Tongue (tissue), 2 donors: ENCODE measurements around the gene EFHC1. TPM values are rescaled to one million over a fixed set of nuclear protein-coding genes. Genes with fewer than 3 reads are reported as not detected.

ENCODE experiments used
- DNase-seq: peaks from one replicate; pipeline ENCODE4 v3.0.0-alpha.2; 2015
- total RNA-seq: library from RNA; depleted of rRNA; stranded (reverse); fragments of >200 nt; gene quantifications from one replicate; pipeline ENCODE4 v1.2.3, GENCODE V29; 2014

EFHC1 gene
- total RNA-seq, 1 donor from 2014 or later = 26.7 TPM

- peak; percentile 44 for DNase-seq
These were observed 83.2 kb downstream of the EFHC1 start for GRCh38 chr6:52503323-52503747.

GRCh38 chr6:52503851-52504781 is 84.0 kb downstream of the EFHC1 start:
- DNase-seq = peak; percentile 87

GRCh38 chr6:52504782-52505136 is 84.6 kb downstream of the EFHC1 start:
- DNase-seq = no peak

GRCh38 chr6:52505726-52506409 is 85.7 kb downstream of the EFHC1 start:
- DNase-seq = no peak

- no peak for DNase-seq
These were observed 86.3 kb downstream of the EFHC1 start for GRCh38 chr6:52506476-52506875.

- no peak for DNase-seq
These were observed 87.6 kb downstream of the EFHC1 start for GRCh38 chr6:52507557-52508260.

- DNase-seq = no peak
These were observed 88.2 kb downstream of the EFHC1 start for GRCh38 chr6:52508261-52508739.

GRCh38 chr6:52509281-52510212 is 89.4 kb downstream of the EFHC1 start:
- DNase-seq = no peak

- no peak for DNase-seq
These were observed 90.0 kb downstream of the EFHC1 start for GRCh38 chr6:52510213-52510562.

- no peak for DNase-seq
These were observed 91.0 kb downstream of the EFHC1 start for GRCh38 chr6:52511163-52511562.

GRCh38 chr6:52511572-52512151 is 91.5 kb downstream of the EFHC1 start:
- DNase-seq = no peak

- peak; percentile 76 for DNase-seq
These were observed 92.1 kb downstream of the EFHC1 start for GRCh38 chr6:52512199-52512598.

- DNase-seq = no peak
These were observed 93.3 kb downstream of the EFHC1 start for GRCh38 chr6:52513464-52513863.

GRCh38 chr6:52513896-52514295 is 93.8 kb downstream of the EFHC1 start:
- no peak for DNase-seq

- DNase-seq = no peak
These were observed 94.4 kb downstream of the EFHC1 start for GRCh38 chr6:52514514-52514913.

- peak; percentile 39 for DNase-seq
These were observed 95.2 kb downstream of the EFHC1 start for GRCh38 chr6:52515219-52515960.

GRCh38 chr6:52516269-52516668 is 96.1 kb downstream of the EFHC1 start:
- no peak for DNase-seq

- no peak for DNase-seq
These were observed 96.8 kb downstream of the EFHC1 start for GRCh38 chr6:52516943-52517342.

- DNase-seq = peak; percentile 81
These were observed 97.5 kb downstream of the EFHC1 start for GRCh38 chr6:52517502-52518278.
